ENCODE results near the gene SHISA9. TPM values are rescaled to one million over a fixed set of nuclear protein-coding genes. Genes with fewer than 3 reads are reported as not detected.

Gene SHISA9
- total RNA-seq, 2 donors from 2014 or later: 20.5 to 24.0 TPM

DNA sequence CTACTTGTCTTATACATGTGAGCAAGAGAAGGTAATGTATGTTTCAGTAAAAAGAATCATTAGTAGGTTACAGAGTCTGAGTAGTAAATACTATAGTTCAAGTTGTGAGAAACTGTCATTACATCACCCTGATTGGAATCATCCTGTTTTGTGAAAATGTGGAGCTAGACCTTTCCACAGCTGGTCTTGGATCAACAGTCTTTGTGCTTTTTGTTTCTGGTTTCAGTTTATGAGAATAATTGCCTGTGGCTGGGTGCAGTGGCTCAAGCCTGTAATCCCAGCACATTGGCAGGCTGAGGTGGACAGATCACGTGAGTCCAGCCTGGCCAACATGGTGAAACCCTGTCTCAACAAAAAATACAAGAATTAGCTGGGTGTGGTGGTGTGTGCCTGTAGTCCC lies 19.7 kb upstream of the SHISA9 start:
- intact Hi-C loops (cut with DNase I): no loop called here
- H3K4me3 ChIP-seq: no peak overlapping the region
- 25% methylated on average over 1 of the region's 1 CpG for WGBS
- H3K27ac ChIP-seq: peak overlapping the region; percentile 56 to 59
- H3K27me3 ChIP-seq (replicated peaks; ENCODE audit: insufficient read depth): no peaks in the 10 kb centered on the region
- no peak for DNase-seq (ENCODE audit: low spot score)
- TF ChIP-seq, protein P1, sequence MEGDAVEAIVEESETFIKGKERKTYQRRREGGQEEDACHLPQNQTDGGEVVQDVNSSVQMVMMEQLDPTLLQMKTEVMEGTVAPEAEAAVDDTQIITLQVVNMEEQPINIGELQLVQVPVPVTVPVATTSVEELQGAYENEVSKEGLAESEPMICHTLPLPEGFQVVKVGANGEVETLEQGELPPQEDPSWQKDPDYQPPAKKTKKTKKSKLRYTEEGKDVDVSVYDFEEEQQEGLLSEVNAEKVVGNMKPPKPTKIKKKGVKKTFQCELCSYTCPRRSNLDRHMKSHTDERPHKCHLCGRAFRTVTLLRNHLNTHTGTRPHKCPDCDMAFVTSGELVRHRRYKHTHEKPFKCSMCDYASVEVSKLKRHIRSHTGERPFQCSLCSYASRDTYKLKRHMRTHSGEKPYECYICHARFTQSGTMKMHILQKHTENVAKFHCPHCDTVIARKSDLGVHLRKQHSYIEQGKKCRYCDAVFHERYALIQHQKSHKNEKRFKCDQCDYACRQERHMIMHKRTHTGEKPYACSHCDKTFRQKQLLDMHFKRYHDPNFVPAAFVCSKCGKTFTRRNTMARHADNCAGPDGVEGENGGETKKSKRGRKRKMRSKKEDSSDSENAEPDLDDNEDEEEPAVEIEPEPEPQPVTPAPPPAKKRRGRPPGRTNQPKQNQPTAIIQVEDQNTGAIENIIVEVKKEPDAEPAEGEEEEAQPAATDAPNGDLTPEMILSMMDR (IDR thresholded peaks at IDR 0.05): no peak
- TF ChIP-seq POLR2AphosphoS5 (IDR thresholded peaks at IDR 0.05) (peak; percentile 34), POLR2A (IDR thresholded peaks at IDR 0.05) (no peak)
- H3K36me3 ChIP-seq: no peaks in the 10 kb centered on the region
- no peaks in the 10 kb centered on the region for H3K9me3 ChIP-seq
- H3K4me1 ChIP-seq (replicated peaks): no peaks in the 10 kb centered on the region

DNA sequence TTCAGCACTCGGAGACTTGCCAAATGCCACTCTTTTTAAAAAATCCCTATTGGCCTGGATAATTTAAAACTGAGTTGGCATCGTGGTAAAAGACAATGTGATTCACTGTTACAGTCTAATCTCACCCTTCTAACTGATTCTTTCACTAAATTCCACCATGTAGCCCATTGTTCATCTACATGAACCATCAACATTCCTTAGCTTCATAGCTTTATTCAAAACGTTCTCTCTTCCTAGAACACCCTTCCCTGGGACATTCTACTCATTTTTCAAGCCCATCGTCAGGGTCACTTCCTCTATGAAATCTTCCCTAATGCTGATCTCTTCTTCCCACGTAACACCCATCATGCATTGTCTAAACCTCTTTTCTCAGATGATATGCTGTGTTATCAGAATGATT lies 15.7 kb upstream of the SHISA9 start:
- Histone ChIP-seq H3K4me3 (no peak overlapping the region), H3K27ac (no peak overlapping the region), H3K4me1 (replicated peaks) (no peaks in the 10 kb centered on the region), H3K9me3 (no peaks in the 10 kb centered on the region), H3K36me3 (no peaks in the 10 kb centered on the region), H3K27me3 (replicated peaks; ENCODE audit: insufficient read depth) (no peaks in the 10 kb centered on the region)
- WGBS: 50% methylated on average over 5 of the region's 5 CpGs
- TF ChIP-seq, protein P1 (IDR thresholded peaks at IDR 0.05): no peak
- TF ChIP-seq POLR2AphosphoS5 (IDR thresholded peaks at IDR 0.05): no peak
- intact Hi-C loops (cut with DNase I): no loop called here
- no peak for DNase-seq (ENCODE audit: low spot score)

DNA sequence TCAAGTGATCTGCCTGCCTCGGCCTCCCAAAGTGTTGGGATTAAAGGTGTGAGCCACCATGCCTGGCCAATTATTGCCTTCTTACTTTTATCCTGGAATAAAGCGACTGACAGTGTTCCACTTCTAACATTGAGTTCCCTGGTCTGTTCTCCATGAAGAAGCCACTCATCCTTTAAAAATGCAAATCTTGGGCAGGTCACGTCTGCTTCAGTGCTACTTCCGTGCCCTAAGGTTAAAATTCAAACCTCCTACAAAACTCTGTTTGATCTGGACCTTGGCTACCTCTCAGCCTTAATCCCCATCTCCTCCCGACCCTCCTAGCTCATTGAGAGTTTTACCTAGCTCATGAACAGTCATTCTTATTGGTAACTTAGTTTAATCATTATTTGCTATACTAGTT lies 9.6 kb upstream of the SHISA9 start:
- WGBS: 71% methylated on average over 5 of the region's 5 CpGs
- DNase-seq (ENCODE audit: low spot score): no peak
- Histone ChIP-seq H3K4me1 (replicated peaks) (no peaks in the 10 kb centered on the region), H3K27me3 (replicated peaks; ENCODE audit: insufficient read depth) (no peaks in the 10 kb centered on the region), H3K27ac (no peak overlapping the region), H3K4me3 (no peak overlapping the region), H3K9me3 (no peaks in the 10 kb centered on the region), H3K36me3 (no peaks in the 10 kb centered on the region)
- intact Hi-C loops (cut with DNase I): loop anchor here (10.0 kb wide), 1 partner anchor 873 kb away; no protein-coding TSS in a partner anchor
- TF ChIP-seq, protein P1 (IDR thresholded peaks at IDR 0.05): no peak
- no peak for TF ChIP-seq POLR2A (IDR thresholded peaks at IDR 0.05)
- no peak for TF ChIP-seq POLR2AphosphoS5 (IDR thresholded peaks at IDR 0.05)

DNA sequence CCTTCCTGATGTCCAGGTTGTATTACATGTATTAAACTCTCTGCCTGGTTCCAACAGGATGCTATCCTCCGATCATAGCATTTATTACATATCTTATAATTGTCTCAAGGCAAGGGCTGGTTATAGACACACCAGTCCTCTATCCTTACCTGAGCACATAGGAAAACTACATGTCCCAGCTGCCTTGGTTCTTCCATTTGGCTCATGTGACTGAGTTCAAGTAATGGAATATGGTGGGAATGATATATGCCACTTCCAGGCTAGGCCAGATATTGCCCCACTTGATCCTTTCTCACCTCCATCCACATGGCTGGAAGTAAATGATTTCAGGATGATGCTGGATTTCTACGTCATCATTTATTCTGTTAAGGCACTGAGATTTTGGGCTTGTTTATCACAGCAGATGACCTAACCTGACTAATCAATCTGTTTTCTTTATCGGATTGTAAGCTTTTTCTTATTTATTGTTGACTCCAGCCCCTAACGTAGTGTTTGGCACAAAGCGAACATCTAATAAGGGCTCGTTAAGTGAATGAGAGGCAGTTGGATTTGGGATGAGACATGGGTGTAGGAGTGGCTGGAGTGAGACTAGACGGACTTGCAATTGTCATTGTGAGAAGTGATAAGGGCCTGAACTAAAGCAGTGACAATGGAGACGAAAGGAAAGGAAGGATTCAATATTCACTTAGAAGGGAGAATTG lies 8.2 kb upstream of the SHISA9 start:
- no peak for TF ChIP-seq POLR2A (IDR thresholded peaks at IDR 0.05)
- TF ChIP-seq, protein P1 (IDR thresholded peaks at IDR 0.05): no peak
- TF ChIP-seq POLR2AphosphoS5 (IDR thresholded peaks at IDR 0.05): no peak
- no peaks in the 10 kb centered on the region for H3K36me3 ChIP-seq
- DNase-seq (ENCODE audit: low spot score): no peak
- no peak overlapping the region for H3K4me3 ChIP-seq
- no peaks in the 10 kb centered on the region for H3K27me3 ChIP-seq (replicated peaks; ENCODE audit: insufficient read depth)
- intact Hi-C loops (cut with DNase I): loop anchor here (10.0 kb wide), 1 partner anchor 872 kb away; no protein-coding TSS in a partner anchor
- WGBS: 89% methylated on average over 8 of the region's 8 CpGs
- H3K9me3 ChIP-seq: no peaks in the 10 kb centered on the region
- H3K4me1 ChIP-seq (replicated peaks): no peaks in the 10 kb centered on the region
- H3K27ac ChIP-seq: no peak overlapping the region

DNA sequence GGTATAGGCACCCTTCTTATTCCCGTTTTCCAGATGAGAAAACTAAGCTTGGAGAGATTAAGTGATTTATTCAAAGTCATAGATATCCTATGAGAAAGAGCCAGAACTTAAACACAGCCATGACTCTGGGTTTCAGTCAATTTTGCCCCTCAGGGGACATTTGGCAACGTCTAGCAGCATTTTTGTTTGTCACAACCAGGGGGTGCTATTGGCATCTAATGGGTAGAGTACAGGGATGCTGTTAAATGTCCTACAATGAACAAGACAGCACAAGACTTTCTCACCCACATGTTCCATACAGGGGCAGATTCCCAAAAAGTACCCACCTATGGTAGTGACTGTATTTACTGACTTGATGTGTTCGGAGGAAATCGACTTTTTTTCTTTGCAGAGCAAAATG lies 4.8 kb upstream of the SHISA9 start:
- Histone ChIP-seq H3K27ac (no peak overlapping the region), H3K4me1 (replicated peaks) (no peaks in the 10 kb centered on the region), H3K27me3 (replicated peaks; ENCODE audit: insufficient read depth) (no peaks in the 10 kb centered on the region), H3K36me3 (no peaks in the 10 kb centered on the region), H3K9me3 (no peaks in the 10 kb centered on the region), H3K4me3 (no peak overlapping the region)
- no peak for DNase-seq (ENCODE audit: low spot score)
- no peak for TF ChIP-seq POLR2AphosphoS5 (IDR thresholded peaks at IDR 0.05)
- TF ChIP-seq, protein P1 (IDR thresholded peaks at IDR 0.05): peak in 3 of 4 experiments; percentile 15 to 46 (median 31)
- 34% methylated on average over 4 of the region's 4 CpGs for WGBS
- intact Hi-C loops (cut with DNase I): loop anchor here (10.0 kb wide), 1 partner anchor 868 kb away; no protein-coding TSS in a partner anchor

Measured in prostate gland (tissue), 2 donors.